PC-9 (cell line): ENCODE data around the gene SLC16A8. TPM values are rescaled to one million over a fixed set of nuclear protein-coding genes. Genes with fewer than 3 reads are reported as not detected.
A peak's percentile ranks its signal among the peaks of the same experiment; 100 is the strongest.

Experiments
- BruUV-seq: library from RNA; stranded (reverse); fragments of 400-500 nt; replicated peaks from 2 replicates; lab custom pipeline; 2021; lab: Mats Ljungman, UMichigan
- CTCF ChIA-PET: fragments of 300-600 bp; sonication (Branson Sonifier 250); formaldehyde crosslinking; loops from one replicate; lab custom pipeline; 2022; ENCODE audit warnings: antibody characterized with exemption; lab: Charles Lee
- POLR2A ChIA-PET: fragments of 300-600 bp; sonication (Branson Sonifier 250); formaldehyde crosslinking; loops from one replicate; lab custom pipeline; 2022; ENCODE audit warnings: antibody characterized with exemption; ENCODE audit not compliant: unreplicated experiment; lab: Charles Lee
- DNase-seq, 2 experiments: peaks; one replicate each; pipeline versions ENCODE4 v3.0.0 to v3.0.0-alpha.2; 2015 to 2022; ENCODE audit warnings: mixed read lengths in 1 of 2
- H2AFZ ChIP-seq: fragments of 200-600 bp; sonication (generic); 2 replicates; pipeline ENCODE4 v1.8.1; 2017; ENCODE audit warnings: antibody characterized with exemption
- H3F3A ChIP-seq: fragments of 200-600 bp; sonication (generic); 2 replicates; pipeline ENCODE4 v1.8.1; 2017; ENCODE audit warnings: antibody characterized with exemption, mild to moderate bottlenecking, low read depth; ENCODE audit not compliant: insufficient read depth
- H3K27ac ChIP-seq: fragments of 200-600 bp; sonication (generic); 2 replicates; pipeline ENCODE4 v1.6.1; 2016; ENCODE audit warnings: mixed run types
- H3K27me3 ChIP-seq: fragments of 200-600 bp; sonication (generic); 2 replicates; pipeline ENCODE4 v1.6.1; 2016; ENCODE audit warnings: low read depth, mixed run types; ENCODE audit not compliant: insufficient read depth
- H3K36me3 ChIP-seq: fragments of 200-600 bp; sonication (generic); 2 replicates; pipeline ENCODE4 v1.6.1; 2016; ENCODE audit warnings: low read depth, mixed run types
- H3K4me1 ChIP-seq: fragments of 200-600 bp; sonication (generic); replicated peaks from 2 replicates; pipeline ENCODE4 v1.6.1; 2016; ENCODE audit warnings: mixed run types; ENCODE audit not compliant: insufficient read depth
- H3K4me2 ChIP-seq: fragments of 200-600 bp; sonication (generic); 2 replicates; pipeline ENCODE4 v1.6.1; 2017; ENCODE audit warnings: mixed run types
- H3K4me3 ChIP-seq: fragments of 200-600 bp; sonication (generic); 2 replicates; pipeline ENCODE4 v1.6.1; 2016; ENCODE audit warnings: mixed run types
- H3K79me2 ChIP-seq: fragments of 200-600 bp; sonication (generic); 2 replicates; pipeline ENCODE4 v1.6.1; 2017; ENCODE audit warnings: low read depth, mixed run types
- H3K9me2 ChIP-seq: fragments of 200-600 bp; sonication (generic); 2 replicates; pipeline ENCODE4 v1.8.1; 2017; ENCODE audit warnings: mild to moderate bottlenecking; ENCODE audit not compliant: insufficient read depth
- H3K9me3 ChIP-seq: fragments of 200-600 bp; sonication (generic); 2 replicates; pipeline ENCODE4 v1.8.1; 2016; ENCODE audit warnings: low read depth; ENCODE audit not compliant: insufficient read depth
- H4K20me1 ChIP-seq: fragments of 200-600 bp; sonication (generic); 2 replicates; pipeline ENCODE4 v1.8.1; 2017; ENCODE audit not compliant: insufficient read depth
- CTCF ChIP-seq: fragments of 200-600 bp; sonication (generic); conservative IDR thresholded peaks from 2 replicates; pipeline ENCODE4 v1.6.1; 2017; ENCODE audit warnings: mixed run types, antibody characterized with exemption, mild to moderate bottlenecking, moderate library complexity
- EZH2 ChIP-seq: fragments of 200-600 bp; sonication (generic); IDR thresholded peaks from 2 replicates; pipeline ENCODE4 v1.8.0; 2017; ENCODE audit warnings: antibody characterized with exemption, low read depth
- intact Hi-C: fragments of 100-400 bp; cut with micrococcal nuclease; formaldehyde crosslinking; loops from one replicate; pipeline ENCODE4 v1.10.0; 2022; ENCODE audit not compliant: unreplicated experiment
- total RNA-seq: library from RNA; stranded (reverse); gene quantifications from 2 replicates; pipeline ENCODE4 v1.2.3, GENCODE V29; 2021

Gene SLC16A8
- total RNA-seq, 1 experiment from 2014 or later: not detected

GRCh38 chr22:38071421-38072321 is 12.3 kb downstream of the SLC16A8 start:
- CTCF ChIA-PET: interaction anchor here (0.6 kb wide), 1 partner anchor 31 kb away, joined by 3 read pairs; no protein-coding TSS in a partner anchor

GRCh38 chr22:38070250-38070921 is 13.6 kb downstream of the SLC16A8 start:
- no peaks in the 10 kb centered on the region for H3K27me3 ChIP-seq
- no peaks in the 10 kb centered on the region for H3K9me3 ChIP-seq
- BruUV-seq: no TSS peak
- no peak overlapping the region for H3K27ac ChIP-seq
- intact Hi-C loops: no loop called here
- no peak for DNase-seq
- H3K36me3 ChIP-seq: peaks cover 25% of the 10 kb centered on the region
- H3K79me2 ChIP-seq: no peaks in the 10 kb centered on the region
- no peaks in the 10 kb centered on the region for H3K4me1 ChIP-seq
- H3K4me3 ChIP-seq: no peak overlapping the region
- H2AFZ ChIP-seq: no peak overlapping the region
- no peak overlapping the region for H3K4me2 ChIP-seq
- TF ChIP-seq EZH2: no peak
- CTCF ChIA-PET: interaction anchor here (0.6 kb wide), 1 partner anchor 394 kb away, joined by 12 read pairs; no protein-coding TSS in a partner anchor
- H3K9me2 ChIP-seq: no peaks in the 10 kb centered on the region
- POLR2A ChIA-PET: no interaction called here
- H3F3A ChIP-seq: no peaks in the 10 kb centered on the region
- H4K20me1 ChIP-seq: no peaks in the 10 kb centered on the region; the same call in 1 of the 2 replicates

More at GRCh38 chr22:38071421-38072321, 12.3 kb downstream of the SLC16A8 start:
- Histone ChIP-seq H3K27ac (no peak overlapping the region), H2AFZ (no peak overlapping the region), H3K36me3 (peaks cover 14% of the 10 kb centered on the region), H3K4me1 (no peaks in the 10 kb centered on the region), H3K27me3 (no peaks in the 10 kb centered on the region), H4K20me1 (no peaks in the 10 kb centered on the region; the same call in 1 of the 2 replicates), H3F3A (no peaks in the 10 kb centered on the region), H3K4me2 (no peak overlapping the region), H3K4me3 (no peak overlapping the region), H3K79me2 (no peaks in the 10 kb centered on the region), H3K9me2 (no peaks in the 10 kb centered on the region), H3K9me3 (no peaks in the 10 kb centered on the region)
- POLR2A ChIA-PET: no interaction called here
- DNase-seq: no peak
- intact Hi-C loops: no loop called here
- no TSS peak for BruUV-seq
- TF ChIP-seq CTCF (no peak), EZH2 (no peak)

GRCh38 chr22:38069372-38070249 is 14.4 kb downstream of the SLC16A8 start:
- DNase-seq: no peak
- Histone ChIP-seq H3K4me2 (no peak overlapping the region), H3K27me3 (no peaks in the 10 kb centered on the region), H3K9me2 (no peaks in the 10 kb centered on the region), H3K9me3 (no peaks in the 10 kb centered on the region), H3K27ac (no peak overlapping the region), H3K79me2 (no peaks in the 10 kb centered on the region), H3K4me1 (no peaks in the 10 kb centered on the region), H3K36me3 (peaks cover 25% of the 10 kb centered on the region), H4K20me1 (no peaks in the 10 kb centered on the region; the same call in 1 of the 2 replicates), H3F3A (no peaks in the 10 kb centered on the region), H2AFZ (no peak overlapping the region), H3K4me3 (no peak overlapping the region)
- BruUV-seq: no TSS peak
- POLR2A ChIA-PET: no interaction called here
- CTCF ChIA-PET: no interaction called here
- intact Hi-C loops: no loop called here
- no peak for TF ChIP-seq EZH2
- peak; percentile 51 for TF ChIP-seq CTCF
